TTC549 (cell line): ENCODE measurements around the gene BARX2.

ENCODE experiments used
- FAIRE-seq: peaks from 2 replicates; lab custom pipeline; 2012; peaks lifted over from hg19 to GRCh38; lab: Jason Lieb, UNC

The BARX2 gene

DNA sequence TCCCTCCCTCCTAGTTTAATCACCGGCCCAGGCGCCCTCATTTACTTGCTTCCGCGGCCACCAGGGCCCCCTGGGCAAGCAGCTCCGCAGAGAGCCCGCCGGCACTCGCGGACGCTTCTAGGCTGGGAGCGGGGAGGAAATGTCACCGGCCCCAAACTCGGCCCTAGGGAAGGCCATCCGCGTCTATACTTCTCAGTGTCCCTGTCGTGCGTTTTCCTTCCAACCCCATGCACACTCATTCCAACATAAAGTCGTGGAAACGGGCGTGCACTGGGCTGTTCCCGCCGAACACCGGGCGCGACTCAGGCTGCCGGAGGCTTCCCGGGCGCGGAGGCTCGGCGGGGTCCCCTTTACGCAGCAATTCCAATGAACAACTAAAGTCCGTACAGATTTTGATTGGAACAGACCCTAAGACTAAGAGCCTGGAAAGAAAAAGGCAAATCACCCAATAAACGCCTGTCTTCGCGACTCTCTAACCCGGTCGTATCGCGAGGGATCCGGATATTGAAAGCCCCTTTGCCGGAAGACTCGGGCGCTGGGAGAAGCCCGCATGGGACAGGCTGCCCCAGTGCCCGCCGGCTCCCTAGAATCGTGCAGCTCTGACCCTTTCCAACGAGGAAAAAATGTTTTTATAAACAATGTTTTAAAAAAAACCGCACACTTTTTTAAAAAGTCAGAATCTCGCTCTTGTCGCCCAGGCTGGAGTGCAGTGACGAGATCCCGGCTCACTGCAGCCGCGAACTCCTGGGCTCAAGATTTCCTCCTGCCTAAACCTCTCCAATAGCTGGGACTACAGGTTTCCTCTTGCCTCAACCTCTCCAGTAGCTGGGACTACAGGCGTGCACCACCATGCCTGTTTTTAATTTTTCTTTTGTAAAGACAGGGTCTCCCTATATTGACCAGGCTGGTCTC is 1.3 kb upstream of the BARX2 start:
- no peak for FAIRE-seq

- no peak for FAIRE-seq
Measured at GRCh38 chr11:129374993-129375750, 476 bp upstream of the BARX2 start.

- no peak for FAIRE-seq
Measured at GRCh38 chr11:129376658-129377341, 1.2 kb downstream of the BARX2 start.

- FAIRE-seq, result no peak
Measured at GRCh38 chr11:129377739-129378138, 2.1 kb downstream of the BARX2 start.

DNA sequence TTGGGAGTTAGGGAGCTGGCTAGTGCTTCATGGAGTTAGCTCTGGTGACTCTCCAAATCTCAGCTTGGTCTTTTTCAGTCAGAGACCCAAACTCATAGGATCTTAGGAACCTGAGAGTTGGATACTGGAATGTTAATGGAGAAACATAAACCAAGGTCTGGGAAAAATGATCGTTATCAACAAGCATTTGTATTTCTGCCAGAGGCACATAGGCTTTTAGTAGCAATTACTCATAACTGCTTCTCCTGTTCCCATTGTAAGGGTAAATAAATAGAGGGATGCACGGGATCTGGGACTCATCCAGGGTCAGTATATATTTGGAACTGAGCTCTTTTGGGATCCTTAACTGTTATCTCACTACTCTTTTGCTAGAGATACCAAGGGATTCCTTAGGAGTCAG is 4.8 kb downstream of the BARX2 start:
- FAIRE-seq, result no peak

GRCh38 chr11:129382583-129382982 is 6.9 kb downstream of the BARX2 start:
- FAIRE-seq, result no peak

GRCh38 chr11:129383060-129383459 is 7.4 kb downstream of the BARX2 start:
- FAIRE-seq, result no peak

GRCh38 chr11:129383502-129383901 is 7.9 kb downstream of the BARX2 start:
- FAIRE-seq, result no peak

- no peak for FAIRE-seq
Measured at GRCh38 chr11:129384415-129384814, 8.8 kb downstream of the BARX2 start.

GRCh38 chr11:129385801-129386200 is 10.2 kb downstream of the BARX2 start:
- FAIRE-seq, result no peak

GRCh38 chr11:129386795-129387397 is 11.2 kb downstream of the BARX2 start:
- no peak for FAIRE-seq

GRCh38 chr11:129387434-129387833 is 11.8 kb downstream of the BARX2 start:
- no peak for FAIRE-seq

DNA sequence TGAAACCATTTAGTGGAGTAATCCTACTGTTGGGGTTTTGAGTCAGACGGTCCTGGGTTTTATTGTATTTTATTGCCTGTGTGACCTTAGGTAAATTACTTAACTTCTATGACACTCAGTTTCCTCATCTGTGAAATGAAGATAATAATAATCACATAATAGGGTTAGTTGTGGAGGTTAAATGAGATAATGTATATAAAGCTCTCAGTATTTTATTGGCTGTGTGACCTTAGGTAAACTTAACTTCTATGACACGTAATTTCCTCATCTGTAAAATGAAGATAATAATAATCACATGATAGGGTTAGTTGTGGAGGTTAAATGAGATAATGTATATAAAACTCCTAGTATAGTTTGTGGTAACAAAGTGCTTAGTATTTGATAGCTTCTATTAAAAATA is 13.2 kb downstream of the BARX2 start:
- FAIRE-seq, result no peak

- FAIRE-seq, result no peak
Measured at GRCh38 chr11:129390303-129390821, 14.7 kb downstream of the BARX2 start.

- no peak for FAIRE-seq
Measured at GRCh38 chr11:129391360-129391759, 15.7 kb downstream of the BARX2 start.

- FAIRE-seq, result no peak
Measured at GRCh38 chr11:129391821-129392220, 16.2 kb downstream of the BARX2 start.

GRCh38 chr11:129392995-129393394 is 17.3 kb downstream of the BARX2 start:
- FAIRE-seq, result no peak

- no peak for FAIRE-seq
Measured at GRCh38 chr11:129394709-129395108, 19.1 kb downstream of the BARX2 start.

DNA sequence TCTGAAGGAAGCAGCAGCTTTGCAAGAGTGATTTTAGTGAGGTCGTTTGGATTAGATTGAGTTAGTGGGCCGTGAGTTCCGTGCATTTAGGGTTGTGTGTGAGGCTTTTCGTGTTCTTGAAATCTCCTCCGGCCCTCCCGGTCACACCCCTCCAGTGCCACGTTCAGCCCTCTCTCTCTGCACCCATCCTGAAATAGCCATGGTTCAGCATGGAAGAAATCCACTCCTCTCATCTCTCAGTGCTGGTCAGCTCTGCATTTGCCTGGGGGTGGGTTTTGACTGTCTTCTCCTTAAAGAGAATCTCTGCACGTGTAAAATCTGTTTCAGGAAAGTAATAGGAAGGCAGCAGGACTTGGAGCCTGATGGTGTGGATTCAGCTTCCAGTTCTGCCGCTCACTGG is 19.8 kb downstream of the BARX2 start:
- no peak for FAIRE-seq

DNA sequence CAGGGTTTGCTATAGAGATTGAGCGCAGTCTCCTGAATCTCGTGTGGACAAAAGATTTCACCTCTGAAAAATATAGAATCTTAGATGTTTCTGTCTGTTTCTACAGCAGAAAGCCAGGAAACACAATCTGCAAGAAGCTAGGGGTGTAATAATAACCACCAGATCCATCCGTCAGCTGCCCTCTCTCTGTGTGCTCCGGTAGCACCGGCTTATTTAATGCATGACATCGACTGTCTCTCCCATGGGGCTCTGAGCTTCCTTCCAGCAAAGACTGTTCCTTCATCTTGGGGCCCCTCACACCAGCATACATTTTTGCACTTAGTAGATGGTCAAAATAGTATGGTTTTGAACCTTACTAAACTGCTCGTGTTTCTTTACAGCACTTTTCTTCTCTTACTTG is 20.2 kb downstream of the BARX2 start:
- FAIRE-seq, result no peak

GRCh38 chr11:129396454-129396853 is 20.8 kb downstream of the BARX2 start:
- FAIRE-seq, result no peak
